Lower leg skin (tissue), 4 donors: ENCODE data around the gene GGA2. TPM values are rescaled to one million over a fixed set of nuclear protein-coding genes. Genes with fewer than 3 reads are reported as not detected.
"Not testable (repeated sequence)": the region's sequence is repeated elsewhere in the genome, so short reads cannot be mapped to it uniquely, and the experiment has no call there.

ENCODE experiments used
- DNase-seq, 2 donors: peaks; one replicate each; pipeline ENCODE4 v3.0.0-alpha.2; 2019; ENCODE audit warnings: low spot score in 2 of 2
- H3K4me3 ChIP-seq: fragments of 200-600 bp; sonication (generic); 2 replicates; pipeline ENCODE4 v1.5.1; 2017; ENCODE audit warnings: mild to moderate bottlenecking, low read depth; ENCODE audit not compliant: poor library complexity, severe bottlenecking
- POLR2A ChIP-seq, 2 donors: fragments of 450-650 bp; IDR thresholded peaks; one replicate each; pipeline ENCODE4 v1.6.1; 2016 to 2017; ENCODE audit warnings: antibody characterized with exemption in 2 of 2, mild to moderate bottlenecking in 1 of 2, moderate library complexity in 1 of 2
- WGBS, 2 donors: methylation state at CpG; one replicate each; pipeline ENCODE4 v1.1.5; 2018; 5-methylcytosine and 5-hydroxymethylcytosine counted together
- intact Hi-C: fragments of 100-400 bp; cut with DNase I; formaldehyde crosslinking; loops from one replicate; pipeline ENCODE4 v1.15.0; 2023; ENCODE audit warnings: low total_unique reads
- total RNA-seq, 4 donors: library from RNA; depleted of rRNA; stranded (reverse); fragments of >200 nt; gene quantifications; one replicate each; pipeline ENCODE4 v1.1.0, GENCODE V29; 2016
- TF ChIP-seq, protein P1 (sequence below), 3 donors: fragments of 450-650 bp; IDR thresholded peaks; one replicate each; pipeline ENCODE4 v1.5.1; 2016; ENCODE audit warnings: antibody characterized with exemption in 3 of 3, mild to moderate bottlenecking in 3 of 3, moderate library complexity in 2 of 3

GGA2 gene
- total RNA-seq, 4 donors from 2014 or later = 40.7 to 80.4 (median 61.4) TPM

DNA sequence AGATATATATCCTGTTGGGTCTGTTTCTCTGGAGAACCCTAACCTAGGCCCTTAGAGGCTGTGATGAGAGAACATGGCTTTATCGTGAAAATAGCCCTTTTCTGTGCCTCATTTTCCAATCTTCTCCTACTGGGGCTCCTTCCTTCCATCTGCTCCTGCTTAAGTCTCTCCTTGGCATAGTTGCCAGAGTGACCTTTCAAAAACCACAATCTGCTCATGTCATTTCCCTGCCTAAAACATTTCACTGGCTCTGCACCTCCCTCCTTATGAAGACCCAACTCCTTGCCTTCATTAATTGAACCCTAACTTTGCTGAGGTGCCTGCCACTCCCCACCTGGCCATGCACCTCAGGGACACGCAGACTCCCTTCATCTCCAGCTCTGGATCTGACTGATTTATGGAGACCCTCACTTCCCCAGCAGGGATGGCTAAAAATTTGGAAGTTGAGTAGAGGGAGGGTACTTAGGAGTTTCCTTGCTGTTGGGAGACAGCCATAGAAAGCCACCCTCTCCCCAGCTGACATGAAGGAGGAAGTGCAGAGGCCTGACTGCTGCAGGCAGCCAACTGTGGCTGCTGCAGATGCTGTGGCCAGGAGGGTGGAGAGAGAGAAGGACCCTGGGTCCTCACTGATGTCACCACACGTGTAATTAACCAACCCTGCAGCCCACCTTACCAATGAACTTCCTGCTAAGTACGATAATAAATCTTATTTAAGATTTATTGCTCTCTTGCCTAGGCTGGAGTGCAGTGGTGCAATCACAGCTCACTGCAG lies 6.3 kb upstream of the GGA2 start:
- H3K4me3 ChIP-seq = no peak overlapping the region
- no peak for TF ChIP-seq POLR2A (IDR thresholded peaks at IDR 0.05)
- TF ChIP-seq, protein P1, sequence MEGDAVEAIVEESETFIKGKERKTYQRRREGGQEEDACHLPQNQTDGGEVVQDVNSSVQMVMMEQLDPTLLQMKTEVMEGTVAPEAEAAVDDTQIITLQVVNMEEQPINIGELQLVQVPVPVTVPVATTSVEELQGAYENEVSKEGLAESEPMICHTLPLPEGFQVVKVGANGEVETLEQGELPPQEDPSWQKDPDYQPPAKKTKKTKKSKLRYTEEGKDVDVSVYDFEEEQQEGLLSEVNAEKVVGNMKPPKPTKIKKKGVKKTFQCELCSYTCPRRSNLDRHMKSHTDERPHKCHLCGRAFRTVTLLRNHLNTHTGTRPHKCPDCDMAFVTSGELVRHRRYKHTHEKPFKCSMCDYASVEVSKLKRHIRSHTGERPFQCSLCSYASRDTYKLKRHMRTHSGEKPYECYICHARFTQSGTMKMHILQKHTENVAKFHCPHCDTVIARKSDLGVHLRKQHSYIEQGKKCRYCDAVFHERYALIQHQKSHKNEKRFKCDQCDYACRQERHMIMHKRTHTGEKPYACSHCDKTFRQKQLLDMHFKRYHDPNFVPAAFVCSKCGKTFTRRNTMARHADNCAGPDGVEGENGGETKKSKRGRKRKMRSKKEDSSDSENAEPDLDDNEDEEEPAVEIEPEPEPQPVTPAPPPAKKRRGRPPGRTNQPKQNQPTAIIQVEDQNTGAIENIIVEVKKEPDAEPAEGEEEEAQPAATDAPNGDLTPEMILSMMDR (IDR thresholded peaks at IDR 0.05) = no peak
- no peak for DNase-seq
- intact Hi-C loops = no loop called here
- 79 to 88% methylated on average over 4 of the region's 4 CpGs for WGBS, 2 donors

DNA sequence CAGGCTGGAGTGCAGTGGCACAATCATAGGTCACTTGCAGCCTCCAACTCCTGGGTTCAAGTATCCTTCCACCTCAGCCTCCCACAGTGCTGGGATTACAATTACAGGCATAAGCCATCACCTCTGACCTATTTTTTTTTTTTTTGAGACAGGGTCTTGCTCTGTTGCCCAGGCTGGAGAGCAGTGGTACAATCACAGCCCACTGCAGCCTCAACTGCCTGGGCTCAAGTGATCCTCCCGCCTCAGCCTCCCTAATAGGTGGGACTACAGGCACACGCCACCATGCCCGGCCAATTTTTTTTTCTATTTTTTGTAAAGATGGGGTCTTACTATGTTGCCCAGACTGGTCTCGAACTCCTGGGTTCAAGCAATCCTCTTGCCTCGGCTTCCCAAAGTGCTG lies 5.6 kb upstream of the GGA2 start:
- WGBS, 2 donors = 92% methylated on average over 5 of the region's 5 CpGs
- no peak for TF ChIP-seq POLR2A (IDR thresholded peaks at IDR 0.05)
- TF ChIP-seq, protein P1 (IDR thresholded peaks at IDR 0.05) = no peak
- no peak for DNase-seq
- H3K4me3 ChIP-seq = no peak overlapping the region
- intact Hi-C loops = no loop called here

DNA sequence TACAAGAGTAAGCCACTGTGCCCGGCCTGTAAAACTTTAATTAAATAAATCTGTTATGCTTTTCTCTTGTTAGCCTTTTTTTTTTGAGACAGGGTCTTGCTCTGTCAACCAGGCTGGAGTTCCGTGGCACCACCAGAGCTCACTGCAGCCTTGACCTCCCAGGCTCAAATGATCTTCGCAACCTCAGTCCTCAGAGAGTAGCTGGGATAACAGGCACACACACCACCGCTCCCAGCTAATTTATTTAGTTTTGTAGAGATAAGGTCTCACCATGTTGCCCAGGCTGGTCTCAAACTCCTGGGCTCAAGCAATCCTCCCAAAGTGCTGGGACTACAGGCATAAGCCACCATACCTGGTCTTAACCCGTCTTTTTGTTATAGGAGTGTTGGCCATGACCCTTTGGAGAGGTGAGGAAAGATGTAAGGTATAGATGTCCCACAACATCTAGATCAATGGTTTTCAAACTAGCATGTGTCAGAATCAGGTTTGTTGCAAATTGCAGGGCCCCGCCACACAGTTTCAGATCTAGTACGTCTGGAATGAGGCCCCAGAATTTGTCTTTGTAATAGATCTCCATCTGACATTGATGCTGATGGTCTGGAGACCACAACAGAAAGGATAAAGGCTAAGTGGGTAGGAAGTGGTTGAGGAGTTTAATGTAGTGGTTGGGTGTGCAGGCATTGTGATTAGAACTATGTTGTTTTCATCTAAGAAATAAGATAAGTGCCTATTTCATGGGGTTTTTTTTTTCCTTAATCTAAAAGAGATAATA lies 4.3 kb upstream of the GGA2 start:
- intact Hi-C loops = no loop called here
- H3K4me3 ChIP-seq = no peak overlapping the region
- TF ChIP-seq POLR2A (IDR thresholded peaks at IDR 0.05) = no peak
- TF ChIP-seq, protein P1 (IDR thresholded peaks at IDR 0.05) = no peak
- DNase-seq = no peak
- 82 to 84% methylated on average over 7 of the region's 7 CpGs for WGBS, 2 donors

DNA sequence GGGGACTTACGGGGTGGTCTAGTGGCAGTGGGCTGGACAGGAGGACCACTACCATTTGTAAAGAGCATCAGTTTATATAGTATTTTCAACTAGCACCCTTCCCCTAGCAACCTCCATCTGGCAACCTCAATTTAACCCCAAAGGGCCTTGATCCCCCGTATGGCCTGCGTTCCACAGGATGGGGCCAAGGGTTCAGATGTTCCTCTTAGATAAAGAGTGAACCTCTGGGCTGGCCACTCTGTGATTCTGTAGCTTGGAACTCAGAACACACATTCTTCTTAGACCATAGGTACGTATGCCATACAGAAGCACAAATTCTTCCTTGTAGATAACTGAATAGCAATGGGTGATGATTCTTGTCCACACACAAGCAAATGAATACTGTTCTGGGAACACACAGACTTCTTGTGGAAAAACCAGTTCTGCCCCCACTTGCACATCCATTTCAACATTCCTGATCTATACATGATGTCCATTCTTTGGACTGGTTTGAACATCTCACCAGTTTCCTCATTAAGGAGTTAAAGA lies 1.9 kb upstream of the GGA2 start:
- WGBS, 2 donors = 91 to 93% methylated on average over 4 of the region's 4 CpGs
- H3K4me3 ChIP-seq = no peak overlapping the region
- intact Hi-C loops = no loop called here
- TF ChIP-seq POLR2A (IDR thresholded peaks at IDR 0.05) = no peak
- TF ChIP-seq, protein P1 (IDR thresholded peaks at IDR 0.05) = no peak
- no peak for DNase-seq

DNA sequence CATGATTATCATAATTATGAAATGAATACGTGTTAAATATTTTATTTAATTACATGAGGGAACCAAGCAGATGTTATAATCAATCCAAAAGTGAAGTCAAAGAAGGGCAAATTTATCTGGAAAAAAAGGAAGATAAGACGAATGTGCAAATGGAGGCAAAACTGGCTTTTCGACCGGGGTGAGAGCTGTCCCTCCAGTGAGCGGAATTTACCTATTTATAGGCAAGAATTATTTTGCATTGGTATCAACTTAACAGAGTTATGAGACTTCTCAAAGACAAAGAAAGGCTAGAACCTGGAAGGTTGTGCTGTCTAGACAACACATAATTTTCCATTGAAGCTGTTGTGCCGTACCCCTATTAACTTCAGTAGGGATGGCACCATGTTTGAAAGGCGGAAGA lies 1.4 kb upstream of the GGA2 start:
- intact Hi-C loops = no loop called here
- 90 to 91% methylated on average over 7 of the region's 7 CpGs for WGBS, 2 donors
- H3K4me3 ChIP-seq = no peak overlapping the region
- TF ChIP-seq, protein P1 (IDR thresholded peaks at IDR 0.05) = no peak
- TF ChIP-seq POLR2A (IDR thresholded peaks at IDR 0.05) = no peak
- DNase-seq = no peak

DNA sequence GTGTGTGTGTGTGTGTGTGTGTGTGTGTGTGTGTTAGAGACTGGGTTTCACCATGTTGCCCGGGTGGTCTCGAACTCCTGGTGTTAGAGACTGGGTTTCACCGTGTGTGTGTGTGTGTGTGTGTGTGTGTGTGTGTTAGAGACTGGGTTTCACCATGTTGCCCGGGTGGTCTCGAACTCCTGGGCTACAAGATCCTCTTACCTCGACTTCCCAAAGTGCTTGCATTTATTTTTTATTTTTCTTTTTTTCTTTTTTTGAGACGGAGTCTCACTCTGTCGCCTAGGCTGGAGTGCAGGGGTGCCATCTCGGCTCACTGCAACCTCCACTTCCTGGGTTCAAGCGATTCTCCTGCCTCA lies 599 bp upstream of the GGA2 start:
- H3K4me3 ChIP-seq, intact Hi-C loops, DNase-seq: not testable (repeated sequence)
- 77 to 85% methylated on average over 8 to 10 of the region's 10 CpGs for WGBS, 2 donors
